CD4-positive, alpha-beta T cell (primary cell): ENCODE data around the gene SKIC8. TPM values are rescaled to one million over a fixed set of nuclear protein-coding genes. Genes with fewer than 3 reads are reported as not detected.
A peak's percentile ranks its signal among the peaks of the same experiment; 100 is the strongest.

Source experiments
- ATAC-seq: fragments of 200-7000 bp; cut with Tn5 transposase; one replicate; pipeline ENCODE4 v1.10.0; 2022; ENCODE audit warnings: mild to moderate bottlenecking; ENCODE audit not compliant: poor library complexity
- CTCF ChIA-PET: fragments of 350-600 bp; sonication (Branson Sonifier 250); formaldehyde crosslinking; loops from one replicate; lab custom pipeline; 2021; ENCODE audit warnings: antibody characterized with exemption, inconsistent platforms; lab: Charles Lee
- POLR2A ChIA-PET: fragments of 350-600 bp; sonication (Branson Sonifier 250); formaldehyde crosslinking; loops from one replicate; lab custom pipeline; 2021; ENCODE audit warnings: antibody characterized with exemption, inconsistent platforms; lab: Charles Lee
- DNase-seq, 14 experiments: peaks; one replicate each; pipeline ENCODE4 v3.0.0-alpha.2; 2013 to 2020; ENCODE audit warnings: mixed read lengths in 2 of 14
- H3K27ac ChIP-seq, 2 donors: one replicate each; pipeline versions ENCODE4 v1.5.1 to v1.7.0; 2013; ENCODE audit warnings: low read length in 2 of 2, low read depth in 1 of 2, mild to moderate bottlenecking in 1 of 2
- H3K27me3 ChIP-seq, 2 experiments: 1 replicate in 1 of 2; 2 replicates in 1 of 2; pipeline versions ENCODE4 v1.6.1 to v1.7.0; 2013; ENCODE audit warnings: low read length in 2 of 2, control low read depth in 1 of 2, mild to moderate bottlenecking in 1 of 2, moderate library complexity in 1 of 2; ENCODE audit not compliant: insufficient read depth in 2 of 2, control insufficient read depth in 1 of 2
- H3K36me3 ChIP-seq: one replicate; pipeline ENCODE4 v1.6.1; 2013; ENCODE audit warnings: low read length, control low read depth; ENCODE audit not compliant: insufficient read depth
- H3K4me1 ChIP-seq: one replicate; pipeline ENCODE4 v1.6.1; 2013; ENCODE audit warnings: low read length, control low read depth; ENCODE audit not compliant: insufficient read depth
- H3K4me3 ChIP-seq: one replicate; pipeline ENCODE4 v1.5.1; 2013; ENCODE audit warnings: mild to moderate bottlenecking, low read length, moderate library complexity
- H3K9me3 ChIP-seq, 2 experiments: 1 replicate in 1 of 2; 2 replicates in 1 of 2; pipeline versions ENCODE4 v1.6.1 to v1.7.0; 2013; ENCODE audit warnings: low read length in 2 of 2, mild to moderate bottlenecking in 2 of 2, control low read depth in 1 of 2, moderate library complexity in 1 of 2; ENCODE audit not compliant: control insufficient read depth in 1 of 2, insufficient read depth in 1 of 2
- H3K27ac Mint-ChIP-seq: one replicate; pipeline ENCODE4 v1.8.0; 2020; ENCODE audit warnings: mixed read lengths
- H3K27me3 Mint-ChIP-seq: one replicate; pipeline ENCODE4 v1.8.0; 2021; ENCODE audit warnings: mixed read lengths
- H3K36me3 Mint-ChIP-seq: one replicate; pipeline ENCODE4 v1.8.0; 2021; ENCODE audit warnings: low read depth, mixed read lengths
- H3K4me1 Mint-ChIP-seq: one replicate; pipeline ENCODE4 v1.8.0; 2021; ENCODE audit warnings: low read depth, mixed read lengths
- H3K4me3 Mint-ChIP-seq: one replicate; pipeline ENCODE4 v1.8.0; 2020; ENCODE audit warnings: mild to moderate bottlenecking, mixed read lengths
- H3K9me3 Mint-ChIP-seq: one replicate; pipeline ENCODE4 v1.8.0; 2020; ENCODE audit warnings: mixed read lengths
- intact Hi-C, 2 experiments: fragments of 100-400 bp; cut with DNase I in 1 of 2; cut with micrococcal nuclease in 1 of 2; formaldehyde crosslinking; loops; one replicate each; pipeline versions ENCODE4 v1.15.1 to v1.9.0; 2023 to 2025; cut with DNase I, micrococcal nuclease
- total RNA-seq, 174 experiments: library from RNA in 2 of 174; stranded (reverse) in 2 of 174; gene quantifications; one replicate each; pipeline ENCODE4 v1.2.3 and lab custom pipeline; 2021 to 2026
- TF ChIP-seq, protein P1 (sequence below): fragments of 200-600 bp; IDR thresholded peaks from one replicate; pipeline ENCODE4 v1.8.0; 2022; ENCODE audit warnings: antibody characterized with exemption, mild to moderate bottlenecking

The SKIC8 gene
- total RNA-seq, 2 experiments from 2014 or later: 13.3 to 16.7 TPM

DNA sequence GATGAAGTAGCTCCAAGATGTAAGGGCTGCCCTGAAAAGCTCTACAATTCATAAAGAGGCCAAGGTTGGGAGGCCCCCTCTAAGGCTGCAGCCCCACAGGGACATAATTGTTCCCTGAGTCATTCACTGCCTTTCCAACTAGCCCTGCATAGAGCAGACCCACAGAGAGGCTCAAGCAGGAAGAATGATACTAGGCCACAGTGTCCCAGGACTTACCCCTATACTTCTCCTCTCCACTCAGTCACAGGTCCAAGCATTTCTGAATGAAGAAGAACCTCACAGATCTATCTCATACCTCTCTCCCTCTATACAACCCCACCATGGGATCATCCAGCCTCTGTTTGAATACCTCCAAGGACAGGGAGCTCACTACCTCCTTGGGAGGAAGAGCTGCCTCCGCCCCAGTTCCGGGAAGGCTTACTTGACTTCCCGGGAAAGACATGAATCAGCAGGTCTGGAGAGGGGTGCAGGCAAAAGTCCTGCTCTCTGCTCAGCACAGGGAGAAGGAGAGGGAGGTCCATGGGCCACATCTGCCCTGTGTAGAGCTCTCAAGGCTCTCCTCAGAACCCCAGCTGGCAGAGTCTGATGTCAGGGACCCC, 6.9 kb upstream of the SKIC8 start:
- POLR2A ChIA-PET: no interaction called here
- Histone ChIP-seq H3K9me3 (no peaks in the 10 kb centered on the region), H3K36me3 (no peaks in the 10 kb centered on the region), H3K27me3 (peaks cover 0 to 9% of the 10 kb centered on the region in 2 experiments), H3K27ac (no peak overlapping the region), H3K4me3 (no peak overlapping the region), H3K4me1 (no peaks in the 10 kb centered on the region)
- intact Hi-C loops: loop anchor here in 1 of 2 experiments (5.0 to 10.0 kb wide), 3 partner anchors 116 to 409 kb away; partner anchors contain the start of gene PSMA4
- CTCF ChIA-PET: interaction anchor here (1.2 kb wide), 1 partner anchor 117 kb away, joined by 3 read pairs; no protein-coding TSS in a partner anchor
- ATAC-seq (no peak), DNase-seq (no peak)
- no peaks in the 10 kb centered on the region for H3K9me3 Mint-ChIP-seq
- no peaks in the 10 kb centered on the region for H3K36me3 Mint-ChIP-seq
- H3K4me3 Mint-ChIP-seq: no peak overlapping the region
- TF ChIP-seq, protein P1, sequence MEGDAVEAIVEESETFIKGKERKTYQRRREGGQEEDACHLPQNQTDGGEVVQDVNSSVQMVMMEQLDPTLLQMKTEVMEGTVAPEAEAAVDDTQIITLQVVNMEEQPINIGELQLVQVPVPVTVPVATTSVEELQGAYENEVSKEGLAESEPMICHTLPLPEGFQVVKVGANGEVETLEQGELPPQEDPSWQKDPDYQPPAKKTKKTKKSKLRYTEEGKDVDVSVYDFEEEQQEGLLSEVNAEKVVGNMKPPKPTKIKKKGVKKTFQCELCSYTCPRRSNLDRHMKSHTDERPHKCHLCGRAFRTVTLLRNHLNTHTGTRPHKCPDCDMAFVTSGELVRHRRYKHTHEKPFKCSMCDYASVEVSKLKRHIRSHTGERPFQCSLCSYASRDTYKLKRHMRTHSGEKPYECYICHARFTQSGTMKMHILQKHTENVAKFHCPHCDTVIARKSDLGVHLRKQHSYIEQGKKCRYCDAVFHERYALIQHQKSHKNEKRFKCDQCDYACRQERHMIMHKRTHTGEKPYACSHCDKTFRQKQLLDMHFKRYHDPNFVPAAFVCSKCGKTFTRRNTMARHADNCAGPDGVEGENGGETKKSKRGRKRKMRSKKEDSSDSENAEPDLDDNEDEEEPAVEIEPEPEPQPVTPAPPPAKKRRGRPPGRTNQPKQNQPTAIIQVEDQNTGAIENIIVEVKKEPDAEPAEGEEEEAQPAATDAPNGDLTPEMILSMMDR: no peak
- peaks cover 13% of the 10 kb centered on the region for H3K27me3 Mint-ChIP-seq
- H3K4me1 Mint-ChIP-seq: no peaks in the 10 kb centered on the region
- H3K27ac Mint-ChIP-seq: no peak overlapping the region

DNA sequence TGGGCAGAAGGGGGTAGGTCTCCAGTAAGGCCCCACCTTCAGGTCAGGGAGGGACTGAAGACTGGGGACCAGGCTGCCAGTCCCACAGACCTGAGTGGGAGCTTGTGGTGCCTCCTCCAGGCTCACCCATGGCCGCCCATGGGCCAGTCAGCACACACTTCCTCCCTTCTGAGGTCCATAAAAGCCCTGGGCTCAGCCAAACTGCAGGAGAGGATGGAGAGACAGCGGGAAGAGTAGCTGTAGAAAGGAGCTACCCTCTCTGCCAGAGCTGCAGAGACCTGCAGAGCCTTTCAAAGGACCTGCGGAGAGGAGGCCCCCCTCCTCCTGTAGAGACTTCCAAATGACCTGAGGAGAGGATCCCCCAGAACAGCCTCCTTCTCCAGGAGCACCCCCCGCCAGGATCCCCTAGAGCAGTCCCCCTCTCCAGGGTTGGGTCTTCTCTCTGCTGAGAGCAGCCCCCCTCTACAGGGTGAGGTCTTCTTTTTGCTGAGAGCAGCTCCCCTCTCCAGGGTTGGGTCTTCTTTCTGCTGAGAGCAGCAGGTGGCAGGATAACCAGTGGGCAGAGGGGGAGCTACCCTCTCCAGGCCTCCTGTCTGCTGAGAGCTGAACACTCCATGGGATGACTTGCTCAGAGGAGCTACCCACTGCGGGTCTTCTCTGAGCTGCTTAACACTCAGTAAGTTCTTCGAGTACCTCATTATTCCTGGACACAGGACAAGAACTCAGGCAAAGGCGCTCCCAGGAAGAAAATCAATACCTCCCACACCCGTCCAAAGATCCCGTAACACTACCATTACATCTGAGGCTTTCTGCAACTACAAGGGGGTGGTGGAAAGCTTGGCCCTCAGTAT, 5.0 kb upstream of the SKIC8 start:
- Histone ChIP-seq H3K4me1 (peaks cover 6% of the 10 kb centered on the region), H3K27ac (no peak overlapping the region), H3K4me3 (no peak overlapping the region), H3K9me3 (no peaks in the 10 kb centered on the region), H3K36me3 (no peaks in the 10 kb centered on the region), H3K27me3 (peaks cover 0 to 9% of the 10 kb centered on the region in 2 experiments)
- CTCF ChIA-PET: no interaction called here
- peaks cover 9% of the 10 kb centered on the region for H3K27me3 Mint-ChIP-seq
- H3K9me3 Mint-ChIP-seq: no peaks in the 10 kb centered on the region
- H3K27ac Mint-ChIP-seq: no peak overlapping the region
- H3K4me1 Mint-ChIP-seq: peaks cover 5% of the 10 kb centered on the region
- H3K4me3 Mint-ChIP-seq: no peak overlapping the region
- H3K36me3 Mint-ChIP-seq: peaks cover 3% of the 10 kb centered on the region
- TF ChIP-seq, protein P1: no peak
- POLR2A ChIA-PET: no interaction called here
- intact Hi-C loops: loop anchor here in 1 of 2 experiments (5.0 to 10.0 kb wide), 3 partner anchors 118 to 410 kb away; partner anchors contain the start of gene PSMA4
- DNase-seq (no peak), ATAC-seq (no peak)

DNA sequence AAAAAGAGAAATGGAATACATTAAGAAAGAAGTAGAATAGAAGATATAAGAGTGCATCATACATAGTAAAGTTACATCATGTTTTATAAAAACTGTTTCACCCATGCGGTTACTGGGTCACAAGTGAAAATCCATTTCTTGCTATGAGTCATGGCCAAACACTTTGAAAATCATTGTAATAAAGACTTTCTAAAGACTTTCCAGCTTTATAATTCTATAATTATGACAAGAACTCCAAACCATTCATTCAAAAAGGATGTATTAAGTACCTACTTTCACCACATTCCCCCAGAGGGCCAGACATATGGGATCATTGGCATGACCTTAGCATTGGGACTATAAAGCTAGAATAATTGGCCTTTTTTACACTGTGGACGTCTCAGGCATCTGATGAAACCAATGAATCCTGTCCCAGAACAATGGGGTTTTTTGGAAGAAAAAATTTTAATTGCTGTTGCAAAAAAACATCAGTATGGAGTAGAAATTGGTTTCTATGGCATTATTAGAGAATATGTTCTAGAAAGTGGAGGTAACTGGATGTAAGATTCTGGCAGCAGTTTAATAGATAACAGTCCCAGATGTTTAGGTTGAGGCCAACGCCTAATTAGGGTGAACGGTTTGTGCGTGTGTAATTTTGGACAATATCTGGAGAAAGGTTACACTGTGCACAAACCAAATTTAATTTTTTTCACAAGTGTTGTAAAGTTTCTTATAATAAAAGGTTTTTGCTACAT, 3.3 kb upstream of the SKIC8 start:
- Histone ChIP-seq H3K4me1 (peaks cover 18% of the 10 kb centered on the region), H3K27me3 (peaks cover 0 to 3% of the 10 kb centered on the region in 2 experiments), H3K9me3 (no peaks in the 10 kb centered on the region), H3K27ac (no peak overlapping the region), H3K36me3 (no peaks in the 10 kb centered on the region), H3K4me3 (no peak overlapping the region)
- ChIA-PET POLR2A (no interaction called here), CTCF (no interaction called here)
- Mint-ChIP-seq H3K9me3 (no peaks in the 10 kb centered on the region), H3K36me3 (peaks cover 10% of the 10 kb centered on the region), H3K27me3 (peaks cover 4% of the 10 kb centered on the region), H3K27ac (no peak overlapping the region), H3K4me1 (peaks cover 21% of the 10 kb centered on the region), H3K4me3 (peak overlapping the region; percentile 43)
- intact Hi-C loops: loop anchor here in 1 of 2 experiments (10.0 kb wide), 2 partner anchors 242 to 412 kb away; partner anchors contain the start of gene PSMA4
- TF ChIP-seq, protein P1: no peak
- ATAC-seq: no peak
- DNase-seq: no peak
